ENCODE measurements around the gene ZNF35. TPM values are rescaled to one million over a fixed set of nuclear protein-coding genes. Genes with fewer than 3 reads are reported as not detected.

The ZNF35 gene
- total and polyA plus RNA-seq, 2 donors (not counting 3 experiments of a cell fraction or from before 2014, with no cell fraction given), result 2.5 to 9.1 TPM

DNA sequence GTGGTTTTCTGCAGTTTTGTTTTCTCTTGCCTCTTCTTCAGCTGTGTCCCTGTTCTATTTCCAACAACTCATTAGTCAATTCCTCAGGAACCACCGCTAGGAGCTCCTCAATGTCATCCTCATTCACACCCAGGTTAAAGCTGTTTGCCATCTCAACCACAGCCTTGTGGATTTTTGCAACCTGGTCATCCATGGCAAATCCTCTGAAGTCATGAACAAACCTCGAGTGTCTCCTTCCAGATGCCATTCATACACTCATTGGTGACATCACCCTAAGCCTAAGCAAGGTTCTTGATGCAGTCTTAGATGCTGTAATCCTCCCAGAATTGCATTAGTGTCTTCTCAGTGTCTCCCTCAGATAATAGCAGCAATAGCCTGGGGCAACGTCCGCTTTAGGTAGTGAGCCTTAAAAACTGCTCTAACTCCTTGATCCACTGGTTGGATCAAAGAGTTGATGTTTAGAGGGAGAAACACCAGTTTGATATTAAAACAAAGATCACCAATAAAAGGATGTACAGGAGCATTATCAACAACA is 32.5 kb downstream of the ZNF35 start:
- no peak overlapping the region for H3K27ac ChIP-seq (ENCODE audit: insufficient read depth, low read depth, low read length)
- FAIRE-seq (no peak), DNase-seq (ENCODE audit: low read depth, low spot score) (no peak)
- H2AFZ ChIP-seq (ENCODE audit: low read depth, low read length), result no peak overlapping the region
- dilution Hi-C loops (cut with MboI; ENCODE audit: extremely low pct_ligation_motif_present, low sequenced_read_pairs) (no loop called here), intact Hi-C loops (cut with micrococcal nuclease) (no loop called here)
- H3K9me3 ChIP-seq (replicated peaks; ENCODE audit: control insufficient read depth, insufficient read depth, low read length), result peaks cover 1% of the 10 kb centered on the region
- no peak overlapping the region for H3K4me2 ChIP-seq (ENCODE audit: insufficient read depth, low read length)
- H4K20me1 ChIP-seq (replicated peaks; ENCODE audit: control insufficient read depth, extremely low read depth, insufficient read depth, low read length), result no peaks in the 10 kb centered on the region
- CTCF ChIA-PET, result no interaction called here
- no peaks in the 10 kb centered on the region for H3K27me3 ChIP-seq (ENCODE audit: control insufficient read depth in 2 of 2, insufficient read depth in 2 of 2, low read length in 2 of 2)
- no peaks in the 10 kb centered on the region for H3K36me3 ChIP-seq (ENCODE audit: control insufficient read depth in 2 of 2, extremely low read depth in 1 of 2, insufficient read depth in 2 of 2, low read length in 2 of 2)
- no peaks in the 10 kb centered on the region for H3K4me1 ChIP-seq (ENCODE audit: control insufficient read depth, extremely low read depth, insufficient read depth, low read length)
- H3K9ac ChIP-seq (replicated peaks; ENCODE audit: extremely low read depth, insufficient read depth, low read length), result no peak overlapping the region
- POLR2A ChIA-PET, result no interaction called here
- BruUV-seq (replicated peaks), result no TSS peak
- no peak overlapping the region for H3K4me3 ChIP-seq (replicated peaks in 1 of 3; ENCODE audit: insufficient read depth in 1 of 3, low read depth in 1 of 3, low read length in 3 of 3)
- TF ChIP-seq, protein P1, sequence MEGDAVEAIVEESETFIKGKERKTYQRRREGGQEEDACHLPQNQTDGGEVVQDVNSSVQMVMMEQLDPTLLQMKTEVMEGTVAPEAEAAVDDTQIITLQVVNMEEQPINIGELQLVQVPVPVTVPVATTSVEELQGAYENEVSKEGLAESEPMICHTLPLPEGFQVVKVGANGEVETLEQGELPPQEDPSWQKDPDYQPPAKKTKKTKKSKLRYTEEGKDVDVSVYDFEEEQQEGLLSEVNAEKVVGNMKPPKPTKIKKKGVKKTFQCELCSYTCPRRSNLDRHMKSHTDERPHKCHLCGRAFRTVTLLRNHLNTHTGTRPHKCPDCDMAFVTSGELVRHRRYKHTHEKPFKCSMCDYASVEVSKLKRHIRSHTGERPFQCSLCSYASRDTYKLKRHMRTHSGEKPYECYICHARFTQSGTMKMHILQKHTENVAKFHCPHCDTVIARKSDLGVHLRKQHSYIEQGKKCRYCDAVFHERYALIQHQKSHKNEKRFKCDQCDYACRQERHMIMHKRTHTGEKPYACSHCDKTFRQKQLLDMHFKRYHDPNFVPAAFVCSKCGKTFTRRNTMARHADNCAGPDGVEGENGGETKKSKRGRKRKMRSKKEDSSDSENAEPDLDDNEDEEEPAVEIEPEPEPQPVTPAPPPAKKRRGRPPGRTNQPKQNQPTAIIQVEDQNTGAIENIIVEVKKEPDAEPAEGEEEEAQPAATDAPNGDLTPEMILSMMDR (IDR thresholded peaks at IDR 0.05; ENCODE audit: extremely low read depth in 1 of 2, insufficient read depth in 1 of 2, low read depth in 1 of 2, low read length in 2 of 2), result no peak
- TF ChIP-seq, protein P2, sequence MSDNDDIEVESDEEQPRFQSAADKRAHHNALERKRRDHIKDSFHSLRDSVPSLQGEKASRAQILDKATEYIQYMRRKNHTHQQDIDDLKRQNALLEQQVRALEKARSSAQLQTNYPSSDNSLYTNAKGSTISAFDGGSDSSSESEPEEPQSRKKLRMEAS (IDR thresholded peaks at IDR 0.05; ENCODE audit: insufficient read depth, insufficient read length), result no peak
- TF ChIP-seq GATA2 (IDR thresholded peaks at IDR 0.05; ENCODE audit: insufficient read depth, insufficient read length, low read depth, low read length), result no peak
- no peak for TF ChIP-seq EZH2 (IDR thresholded peaks at IDR 0.05; ENCODE audit: borderline replicate concordance, low read depth, low read length, severe bottlenecking)
- TF ChIP-seq MYC (IDR thresholded peaks at IDR 0.05; ENCODE audit: low read depth, low read length), result no peak
- TF ChIP-seq FOS (IDR thresholded peaks at IDR 0.05; ENCODE audit: borderline replicate concordance, insufficient read depth, low read length), result no peak
- no peak for TF ChIP-seq POLR2A (IDR thresholded peaks at IDR 0.05; ENCODE audit: low read depth, low read length)
- H3K9me1 ChIP-seq (replicated peaks; ENCODE audit: control insufficient read depth, extremely low read depth, insufficient read depth, low read length), result no peaks in the 10 kb centered on the region
- no peaks in the 10 kb centered on the region for H3K79me2 ChIP-seq (ENCODE audit: control insufficient read depth, insufficient read depth, low read length)

Measured in endothelial cell of umbilical vein (primary cell).